GM21528 (cell line): ENCODE data around the gene GET3.

ENCODE experiments used
- ATAC-seq: cut with Tn5 transposase; IDR thresholded peaks from one replicate; pipeline ENCODE4 v1.9.1; 2021; ENCODE audit warnings: mild to moderate bottlenecking, moderate library complexity; ENCODE audit not compliant: unreplicated experiment, low FRiP score

The GET3 gene

GRCh38 chr19:12778017-12778904 is 41.0 kb downstream of the GET3 start:
- ATAC-seq = no peak

DNA sequence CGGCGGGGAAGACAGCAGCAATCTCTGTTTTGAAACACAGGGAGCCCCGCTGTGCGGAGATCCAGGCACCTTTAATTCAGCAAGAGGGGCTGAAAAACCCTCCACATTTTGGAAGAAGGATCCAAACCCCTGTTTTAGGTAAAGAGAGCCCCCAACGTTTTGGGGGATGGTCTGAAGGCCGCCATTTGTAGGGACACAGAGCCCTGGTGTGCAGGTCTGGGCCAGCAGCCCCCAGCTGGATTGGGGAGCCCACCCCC is 41.5 kb downstream of the GET3 start:
- no peak for ATAC-seq

DNA sequence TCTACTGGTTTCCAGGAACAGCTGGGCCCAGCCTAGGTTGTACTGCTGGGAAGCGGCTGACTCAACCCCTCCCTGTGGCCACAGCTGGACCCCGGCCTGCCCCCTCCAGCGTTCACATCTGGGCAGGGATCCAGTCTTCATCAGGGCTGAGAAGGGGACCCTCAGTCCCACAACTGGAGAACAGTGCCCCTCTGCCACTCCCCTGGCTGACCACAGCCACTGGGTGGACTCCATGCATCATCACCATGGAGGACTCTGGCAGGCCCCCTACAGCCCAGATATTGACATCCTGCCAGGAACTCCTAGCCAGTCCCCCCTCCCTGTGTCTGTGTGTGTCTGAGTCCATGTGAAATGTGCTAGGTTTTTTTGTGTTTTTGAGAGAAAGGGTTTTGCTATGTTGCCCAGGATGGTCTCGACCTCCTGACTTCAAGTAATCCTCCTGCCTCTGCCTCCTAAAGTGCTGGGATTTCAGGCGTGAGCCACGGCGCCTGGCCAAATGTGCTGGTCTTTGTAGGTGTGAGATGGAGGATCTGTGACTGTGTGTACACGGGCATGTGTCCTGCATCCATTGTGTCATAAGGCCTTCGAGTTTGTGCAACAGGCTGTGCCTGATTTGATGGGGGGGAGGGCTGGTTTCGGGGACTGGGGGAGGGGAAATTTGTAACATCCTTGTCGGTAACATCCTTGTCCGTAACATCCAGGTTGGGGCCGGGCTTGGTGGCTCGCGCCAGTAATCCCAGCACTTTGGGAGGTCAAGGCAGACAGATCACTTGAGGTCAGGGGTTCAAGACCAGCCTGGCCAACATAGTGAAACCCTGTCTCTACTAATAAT is 42.1 kb downstream of the GET3 start:
- ATAC-seq = no peak

DNA sequence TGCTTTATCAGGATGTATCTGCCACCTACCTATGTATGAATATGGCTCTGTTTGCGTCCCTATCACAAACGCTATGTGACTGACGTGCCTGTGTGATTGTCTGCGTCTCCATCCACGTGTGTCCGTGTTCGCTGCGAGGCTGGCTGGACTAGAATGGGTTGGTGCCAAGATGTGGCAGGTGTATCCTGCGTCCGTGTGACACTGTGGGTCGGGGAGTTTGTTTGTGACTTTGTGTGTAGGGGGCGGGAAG is 44.8 kb downstream of the GET3 start:
- ATAC-seq = no peak

DNA sequence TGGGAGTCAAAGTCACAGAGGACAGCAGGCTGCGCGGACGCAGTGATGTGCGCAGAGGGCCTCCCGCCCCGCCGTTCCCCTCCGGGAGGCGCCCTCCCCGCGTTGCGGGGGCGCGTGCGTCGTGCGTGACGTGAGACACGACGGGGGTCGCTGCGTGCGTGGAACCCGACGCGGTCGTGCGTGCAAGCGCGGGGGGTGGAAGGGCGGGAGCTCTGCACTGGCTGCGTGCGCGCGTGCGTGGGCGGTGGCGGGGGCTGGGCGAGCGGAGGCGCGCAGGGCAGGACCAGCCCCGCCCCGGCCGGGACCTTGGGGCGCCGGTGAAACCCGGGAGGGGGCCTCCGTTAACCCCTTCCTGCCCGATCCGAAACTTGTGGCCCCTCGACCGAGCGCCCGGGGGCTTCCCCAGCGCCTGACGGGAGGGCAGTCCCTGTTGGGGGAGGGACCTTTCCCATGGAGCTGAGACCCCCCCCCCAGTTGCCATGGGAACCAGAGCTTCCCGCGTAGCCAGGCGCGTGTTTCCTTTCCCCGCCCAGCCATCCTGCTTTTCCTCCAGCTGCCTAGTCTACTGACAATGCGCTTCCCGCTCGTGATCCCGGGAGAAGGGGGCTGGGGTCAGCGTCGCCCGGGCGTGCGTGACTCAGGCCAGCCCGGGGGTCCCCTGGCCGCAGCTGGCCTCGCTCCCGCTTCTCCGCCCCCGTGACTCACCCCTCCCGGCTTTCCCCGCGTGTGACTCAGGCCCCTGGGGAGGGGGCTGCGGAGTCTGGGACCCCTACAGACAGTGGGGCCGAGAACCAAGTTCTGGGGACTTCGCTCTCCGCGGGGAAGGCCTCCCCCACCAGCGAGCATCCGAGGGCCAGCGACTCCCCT is 45.4 kb downstream of the GET3 start:
- peak; percentile 34 for ATAC-seq

DNA sequence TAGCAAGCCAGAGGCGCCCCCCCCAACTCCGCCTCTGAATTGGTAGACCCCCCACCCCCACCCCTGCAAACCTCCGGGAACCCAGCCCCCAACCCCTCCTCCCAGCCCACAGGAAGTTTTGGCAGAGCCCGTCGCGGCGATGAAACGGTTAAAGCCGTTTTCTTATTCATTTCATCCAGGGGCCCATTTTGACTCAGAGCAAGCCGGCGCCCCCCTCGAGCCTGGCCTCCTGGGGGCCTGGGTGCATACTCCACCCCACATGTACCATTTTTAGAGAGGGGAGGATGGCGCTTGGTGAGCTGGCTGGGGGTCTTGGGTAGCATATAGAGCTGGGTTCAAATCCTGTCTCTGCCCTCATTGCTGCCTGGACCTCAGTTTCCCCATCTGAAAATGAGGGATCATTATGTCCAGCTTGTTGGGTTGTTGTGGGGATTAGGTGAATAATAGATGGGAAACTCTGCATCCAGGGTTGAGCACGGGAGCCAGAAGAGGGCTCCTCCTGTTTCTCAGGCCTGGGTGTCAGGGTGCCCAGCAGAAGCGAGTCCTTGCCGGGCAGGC is 46.1 kb downstream of the GET3 start:
- ATAC-seq = no peak

DNA sequence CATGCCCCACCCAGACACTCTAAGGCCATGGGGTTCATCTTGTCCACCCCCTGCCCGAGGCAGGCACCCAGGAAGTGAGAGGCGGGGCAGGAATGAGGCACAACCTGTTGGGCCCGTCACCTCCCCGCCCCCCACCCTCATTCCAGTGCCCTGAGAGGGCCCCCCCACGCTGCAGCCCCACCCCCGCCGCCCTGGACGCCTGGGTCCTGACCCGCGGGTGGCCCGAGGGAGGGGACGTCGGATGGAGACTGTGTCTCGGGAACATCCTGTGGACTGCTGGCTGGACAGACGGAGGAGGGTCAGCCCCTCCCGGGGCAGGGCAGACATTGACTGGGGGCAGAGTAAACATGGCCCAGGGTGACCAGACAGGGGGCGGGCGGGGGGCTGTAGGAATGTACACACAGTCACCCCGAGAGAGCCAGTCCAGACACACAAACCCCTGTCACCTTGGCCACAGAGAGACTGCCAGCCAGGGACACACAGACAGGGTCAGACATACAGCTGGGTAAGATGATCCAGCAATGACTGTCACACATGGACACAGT is 46.6 kb downstream of the GET3 start:
- ATAC-seq = no peak

DNA sequence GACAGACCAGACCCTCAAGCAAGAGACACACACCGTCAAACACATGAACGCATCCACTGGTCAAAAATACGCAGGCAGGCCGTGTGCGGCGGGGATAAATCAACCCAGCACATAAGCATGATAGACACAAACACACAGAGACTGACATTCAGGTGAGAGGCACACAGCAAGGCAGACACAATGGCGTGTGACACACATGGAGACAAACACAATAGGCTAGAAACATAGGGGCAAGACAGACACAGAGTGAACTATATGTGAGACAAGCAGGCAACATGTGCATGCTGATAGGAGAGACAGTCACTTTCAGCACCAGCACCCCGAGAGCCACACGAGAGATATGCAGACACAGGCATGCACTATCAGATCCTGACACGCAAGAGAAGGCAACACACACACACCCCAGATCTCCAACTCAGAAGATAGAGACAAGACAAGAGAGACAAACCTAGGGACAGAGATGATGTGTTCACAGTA is 47.1 kb downstream of the GET3 start:
- ATAC-seq = no peak

- ATAC-seq = no peak
Measured at GRCh38 chr19:12784871-12785430, 47.7 kb downstream of the GET3 start.

- no peak for ATAC-seq
Measured at GRCh38 chr19:12785431-12786031, 48.2 kb downstream of the GET3 start.

- no peak for ATAC-seq
Measured at GRCh38 chr19:12786141-12786870, 49.0 kb downstream of the GET3 start.

- ATAC-seq = no peak
Measured at GRCh38 chr19:12786952-12787351, 49.7 kb downstream of the GET3 start.

DNA sequence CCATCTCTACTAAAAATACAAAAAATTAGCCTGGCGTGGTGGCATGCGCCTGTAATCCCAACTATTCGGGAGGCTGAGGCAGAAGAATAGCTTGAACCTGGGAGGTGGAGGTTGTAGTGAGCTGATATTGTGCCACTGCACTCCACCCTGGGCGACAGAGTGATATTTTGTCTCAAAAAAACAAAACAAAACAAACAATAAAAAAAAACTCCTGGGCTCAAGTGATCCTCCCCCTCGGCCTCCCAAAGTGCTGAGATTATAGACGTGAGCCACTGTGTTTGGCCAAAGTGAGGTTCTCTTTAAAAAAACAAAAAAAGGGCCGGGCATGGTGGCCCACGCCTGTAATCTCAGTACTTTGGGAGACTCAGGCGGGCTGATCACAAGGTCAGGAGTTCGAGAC is 50.2 kb downstream of the GET3 start:
- ATAC-seq = no peak

GRCh38 chr19:12788042-12788681 is 50.9 kb downstream of the GET3 start:
- ATAC-seq = no peak

DNA sequence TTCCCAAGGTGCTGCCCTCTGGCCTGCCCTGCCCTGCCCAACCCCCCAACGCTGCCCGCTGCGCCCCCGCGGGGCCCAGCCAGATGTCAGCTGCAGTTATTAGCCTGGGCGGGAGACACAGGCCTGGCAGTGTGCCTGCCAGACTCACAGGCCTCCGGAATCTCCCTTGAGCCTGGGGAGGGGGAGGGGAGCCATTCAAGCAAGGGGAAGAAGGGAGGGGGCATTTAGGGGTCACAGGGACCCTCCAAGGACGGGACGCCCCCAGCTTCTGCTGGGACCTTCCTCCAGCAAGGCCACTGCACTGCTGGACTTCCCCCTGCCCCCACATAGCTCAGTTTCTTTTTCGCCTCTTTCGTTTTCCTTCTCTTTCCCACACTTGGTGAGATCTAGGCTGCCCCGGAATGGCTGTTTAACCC is 51.4 kb downstream of the GET3 start:
- no peak for ATAC-seq

DNA sequence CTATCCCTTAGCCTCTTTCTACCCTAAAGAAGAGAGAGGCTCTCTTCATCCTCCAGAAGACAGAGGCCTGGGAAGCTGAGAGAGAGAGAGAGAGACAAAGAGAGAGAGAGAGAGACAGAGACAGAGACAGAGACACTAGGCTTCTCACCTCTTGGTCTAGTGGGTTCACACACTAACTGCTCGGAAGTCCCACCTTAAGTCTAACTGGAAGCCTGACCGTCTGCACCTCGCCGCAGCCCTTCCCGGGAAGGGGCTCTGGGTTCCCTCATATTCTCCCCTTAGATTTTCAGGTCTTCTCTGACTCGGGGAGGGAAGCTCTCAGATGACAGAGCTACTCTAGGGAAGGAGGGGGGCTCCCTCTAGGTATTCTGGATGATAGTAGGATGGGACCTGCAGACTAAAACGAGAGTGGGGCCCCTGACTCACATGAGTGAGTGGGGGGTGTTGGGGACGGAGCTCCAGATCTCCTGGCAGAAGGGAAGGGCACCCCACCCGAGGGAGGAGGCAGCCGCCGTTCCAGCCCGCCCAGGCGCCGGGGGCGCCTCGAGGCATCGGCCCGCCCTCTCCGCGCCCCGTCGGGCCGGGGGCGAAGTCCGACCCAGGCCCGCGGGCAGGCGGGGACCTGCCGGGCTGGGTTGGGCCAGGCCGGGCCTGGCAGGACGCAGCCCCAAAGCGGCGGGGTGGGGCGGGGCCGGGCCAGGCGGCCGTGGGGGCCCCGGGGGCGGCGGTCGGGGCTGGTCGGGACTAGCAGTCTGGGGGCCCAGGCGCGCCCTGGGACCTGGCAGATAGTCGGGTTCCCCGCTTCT is 52.0 kb downstream of the GET3 start:
- ATAC-seq = no peak

DNA sequence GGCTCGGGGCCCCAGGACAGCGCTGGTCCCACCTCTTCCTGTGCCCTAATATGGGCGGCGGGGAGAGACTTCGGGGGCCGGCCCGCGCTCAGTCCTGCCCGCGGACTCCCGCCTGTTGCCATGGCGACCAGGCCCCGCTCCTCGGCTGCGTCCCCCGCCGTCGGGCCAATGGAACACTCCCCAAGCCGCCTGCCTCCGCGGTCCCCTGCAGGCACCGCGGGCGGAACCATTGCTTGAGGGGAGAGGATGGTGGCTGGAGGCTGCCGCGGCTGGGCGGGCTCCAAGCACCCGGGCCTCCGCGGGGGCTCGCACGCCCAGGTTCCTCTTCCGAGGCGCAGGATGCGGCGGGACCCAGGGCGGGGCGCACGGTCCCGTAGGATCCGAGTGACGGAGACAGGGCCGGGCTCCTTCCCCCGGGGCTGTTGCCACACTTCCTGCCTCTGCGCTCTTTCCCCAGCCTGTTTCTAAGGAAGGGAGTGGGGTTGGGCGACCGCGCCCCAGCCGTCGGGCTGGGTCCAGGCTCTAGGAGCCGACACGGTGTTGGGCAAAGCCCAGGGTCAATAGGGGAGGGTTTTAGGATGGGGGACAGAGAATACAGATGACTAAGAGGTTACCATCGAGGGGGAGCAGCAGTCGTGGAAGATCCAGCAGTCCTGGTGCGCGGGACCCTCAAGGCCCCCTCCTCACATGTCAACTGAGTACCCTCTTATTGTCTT is 52.8 kb downstream of the GET3 start:
- ATAC-seq = peak; percentile 34
